G401.6 (cell line): ENCODE data around the gene IRAK1.
A peak's percentile ranks its signal among the peaks of the same experiment; 100 is the strongest.

Source experiments
- FAIRE-seq: peaks from 2 replicates; lab custom pipeline; 2012; peaks lifted over from hg19 to GRCh38; lab: Jason Lieb, UNC

The IRAK1 gene

DNA sequence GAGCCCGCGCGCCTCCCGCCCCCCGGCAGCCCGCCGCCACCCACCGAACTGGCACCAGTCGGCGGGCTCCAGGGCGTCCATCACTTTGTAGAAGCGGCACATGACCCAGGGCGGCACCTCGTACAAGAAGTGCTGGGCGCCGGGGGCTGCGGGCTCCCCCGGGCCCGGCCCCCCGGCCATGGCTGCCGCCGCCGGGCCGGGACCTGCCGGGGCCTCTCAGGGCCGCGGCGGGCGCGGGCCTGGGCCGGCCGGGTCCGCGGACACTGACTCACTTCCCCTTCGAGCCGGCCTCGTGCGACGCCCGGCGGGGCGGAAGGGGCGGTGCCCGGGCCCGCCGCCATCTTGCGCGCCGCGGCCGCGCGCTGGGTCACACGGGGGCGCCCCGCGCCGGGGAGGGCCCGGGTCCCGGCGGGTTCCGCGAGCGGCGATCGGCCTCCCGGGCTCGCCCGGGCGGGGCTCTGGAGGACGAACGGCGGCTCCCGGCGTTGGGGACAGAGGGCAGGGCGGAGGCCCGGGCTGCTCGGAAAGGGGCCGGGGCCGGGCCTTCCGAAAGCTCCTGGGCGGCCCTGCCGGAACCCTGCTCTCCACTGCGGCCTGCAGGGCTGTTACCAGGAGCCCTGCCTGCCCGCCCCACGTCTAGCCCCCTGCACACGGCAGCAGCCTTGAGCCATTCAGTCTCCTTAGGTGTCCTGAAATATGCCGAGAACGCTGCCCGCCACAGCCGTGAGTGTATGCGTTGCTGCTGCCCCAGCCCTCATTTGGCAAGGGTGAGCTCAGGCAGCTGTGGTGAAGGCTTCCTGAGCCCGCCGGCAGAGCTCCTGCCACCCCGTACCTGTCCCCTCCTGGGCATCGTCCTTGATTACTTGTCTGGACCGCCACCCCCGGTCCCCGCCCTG, at the start of gene IRAK1:
TSS of gene IRAK1 (minus strand) at position 270 of the 896 bp plus-strand sequence. CDS start at position 180, 90 bp downstream.
- FAIRE-seq = no peak

- no peak for FAIRE-seq
Observed at GRCh38 chrX:154068560-154068959, 48.9 kb upstream of the IRAK1 start.

- no peak for FAIRE-seq
Observed at GRCh38 chrX:154064637-154065435, 45.1 kb upstream of the IRAK1 start.

DNA sequence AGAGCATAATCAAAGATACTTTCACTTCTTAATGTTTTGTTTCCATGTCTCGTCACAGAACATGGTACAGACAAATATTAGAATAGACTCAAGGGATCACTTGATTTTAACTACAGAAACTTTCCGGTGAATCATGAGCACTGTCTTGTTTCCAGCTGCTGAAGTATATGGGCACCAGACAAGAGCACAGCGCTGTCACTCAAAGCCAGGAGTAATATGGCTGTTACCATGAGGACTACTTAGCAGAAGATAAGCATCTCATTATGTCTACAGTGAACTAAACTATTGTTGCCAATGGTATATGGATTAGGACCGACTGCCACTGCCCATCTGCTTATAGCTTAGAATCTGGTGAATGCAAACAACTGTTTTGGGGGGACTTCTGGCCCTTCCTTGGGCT, 43.5 kb upstream of the IRAK1 start:
- FAIRE-seq = no peak

DNA sequence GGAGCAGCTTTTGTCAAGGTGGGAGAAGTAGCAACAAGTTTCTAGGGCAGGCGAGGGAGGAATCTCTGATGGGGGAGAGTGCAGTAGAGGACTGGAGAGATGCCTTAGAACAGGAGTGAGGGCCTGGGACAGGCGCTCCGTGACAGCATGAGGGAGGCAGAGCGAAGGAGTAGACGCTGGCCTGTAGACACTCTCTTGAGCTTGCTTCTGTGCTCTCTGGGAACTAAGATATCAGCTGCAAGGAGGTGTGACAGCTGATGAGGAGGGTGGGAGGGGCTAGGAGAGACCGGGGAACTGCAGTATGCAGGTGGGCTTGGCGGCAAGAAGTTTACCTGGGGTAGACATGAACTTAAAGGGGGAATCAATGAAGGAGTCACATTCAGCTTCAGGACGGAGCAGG, 42.1 kb upstream of the IRAK1 start:
- FAIRE-seq = no peak

- FAIRE-seq = no peak
Observed at GRCh38 chrX:154059729-154060245, 40.1 kb upstream of the IRAK1 start.

- FAIRE-seq = no peak
Observed at GRCh38 chrX:154059231-154059630, 39.5 kb upstream of the IRAK1 start.

DNA sequence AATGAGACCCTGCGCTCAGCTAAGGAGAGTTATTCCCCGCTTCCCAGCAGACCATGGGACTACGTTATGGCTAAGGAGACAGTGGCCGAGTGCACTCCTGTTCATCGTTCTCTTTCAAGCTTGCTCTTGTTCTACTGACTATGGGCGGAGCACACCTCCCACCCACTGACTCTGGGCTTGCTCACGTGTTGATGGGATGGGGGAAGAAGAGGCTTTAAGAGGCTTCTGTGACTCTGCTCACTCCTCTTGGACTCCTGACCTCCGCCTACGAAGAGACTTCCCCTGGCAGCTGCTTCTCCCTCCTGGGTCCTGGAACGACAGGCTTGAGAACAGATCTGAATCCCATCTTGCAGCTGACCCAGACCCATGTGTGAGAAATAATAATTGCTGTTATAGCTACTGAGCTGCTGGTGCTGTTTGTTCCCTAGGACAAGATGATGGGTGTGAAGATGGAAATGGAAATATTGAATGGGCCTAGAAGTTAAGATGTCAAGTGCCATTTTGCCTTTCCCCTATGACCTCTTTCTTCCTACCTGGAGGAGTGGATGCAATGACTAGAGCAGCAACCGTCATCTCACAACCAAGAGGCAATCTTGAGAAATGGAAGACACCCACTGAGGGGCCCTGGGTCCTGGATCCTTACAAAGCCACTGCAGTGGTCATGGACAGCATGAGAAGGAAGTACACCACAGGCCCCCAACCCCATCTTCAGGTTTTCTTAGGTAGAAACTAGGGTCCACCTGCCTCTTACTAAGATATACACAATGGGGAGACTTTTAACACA, 38.7 kb upstream of the IRAK1 start:
- no peak for FAIRE-seq

DNA sequence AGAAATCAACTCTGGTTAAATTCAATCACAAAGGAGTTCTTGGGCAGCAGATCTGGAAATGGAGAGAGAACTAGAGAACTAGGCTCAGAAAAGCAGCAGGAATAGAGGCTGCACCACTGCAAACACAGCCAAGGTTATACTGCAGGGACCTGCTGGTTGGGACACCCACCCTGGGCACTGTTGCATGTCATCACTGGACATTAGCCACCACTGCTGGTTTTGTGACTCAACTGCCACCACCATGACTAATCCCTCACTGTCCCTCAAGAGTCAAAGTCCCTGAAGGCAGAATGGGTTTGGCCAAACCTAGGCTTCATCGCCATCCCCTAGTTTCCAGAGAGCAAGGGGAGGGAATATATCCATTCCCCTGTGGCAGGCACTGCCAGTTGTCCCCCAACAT, 38.1 kb upstream of the IRAK1 start:
- no peak for FAIRE-seq

- FAIRE-seq = no peak
Observed at GRCh38 chrX:154056770-154057241, 37.1 kb upstream of the IRAK1 start.

DNA sequence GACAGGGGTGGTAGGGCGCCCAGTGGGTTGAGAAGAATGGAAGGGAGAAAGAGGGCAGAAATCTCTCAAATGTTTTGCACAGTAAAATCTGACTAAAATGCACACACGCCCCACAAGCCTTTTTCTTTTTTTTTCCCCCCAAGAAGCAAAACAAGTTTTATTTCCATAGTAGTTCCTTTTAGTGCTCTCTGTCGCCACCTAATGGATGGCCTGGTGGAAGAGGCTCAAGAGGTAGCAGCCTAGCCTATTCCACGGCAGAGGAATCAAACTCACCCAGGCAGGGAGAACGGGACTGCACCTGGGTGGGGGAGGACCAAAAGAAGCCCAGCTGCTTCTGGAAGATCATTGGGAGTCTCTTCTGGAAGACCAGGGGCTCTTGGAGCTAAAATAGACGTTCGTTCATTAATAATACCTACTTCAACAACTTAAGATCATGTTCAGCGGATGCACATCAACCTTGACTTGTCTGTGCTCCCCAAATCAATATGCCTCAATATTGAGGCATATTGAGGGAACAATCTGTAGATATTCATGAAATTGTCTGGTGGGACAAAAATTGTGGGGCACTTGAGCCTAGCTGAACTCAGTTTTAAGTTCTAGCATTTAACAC, 31.6 kb upstream of the IRAK1 start:
- peak; percentile 71 for FAIRE-seq

DNA sequence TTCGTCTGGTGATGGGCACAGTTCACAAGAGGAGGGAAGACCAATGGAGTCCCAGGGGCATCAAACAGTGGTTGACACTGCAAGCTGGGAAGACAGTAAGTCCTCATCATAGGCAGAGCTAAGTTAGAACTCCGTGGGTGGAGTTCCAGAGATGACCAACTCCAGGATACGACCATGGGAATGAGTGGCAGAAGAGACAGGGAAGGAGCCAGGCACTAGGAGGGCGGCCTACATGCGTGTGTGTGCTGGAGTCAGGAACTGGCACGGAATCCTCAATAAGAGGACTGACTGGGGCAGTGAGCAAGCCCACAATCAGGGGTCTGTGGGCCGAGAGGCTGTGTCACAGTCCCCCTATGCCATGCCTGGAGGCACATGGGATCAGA, 30.4 kb upstream of the IRAK1 start:
- no peak for FAIRE-seq

DNA sequence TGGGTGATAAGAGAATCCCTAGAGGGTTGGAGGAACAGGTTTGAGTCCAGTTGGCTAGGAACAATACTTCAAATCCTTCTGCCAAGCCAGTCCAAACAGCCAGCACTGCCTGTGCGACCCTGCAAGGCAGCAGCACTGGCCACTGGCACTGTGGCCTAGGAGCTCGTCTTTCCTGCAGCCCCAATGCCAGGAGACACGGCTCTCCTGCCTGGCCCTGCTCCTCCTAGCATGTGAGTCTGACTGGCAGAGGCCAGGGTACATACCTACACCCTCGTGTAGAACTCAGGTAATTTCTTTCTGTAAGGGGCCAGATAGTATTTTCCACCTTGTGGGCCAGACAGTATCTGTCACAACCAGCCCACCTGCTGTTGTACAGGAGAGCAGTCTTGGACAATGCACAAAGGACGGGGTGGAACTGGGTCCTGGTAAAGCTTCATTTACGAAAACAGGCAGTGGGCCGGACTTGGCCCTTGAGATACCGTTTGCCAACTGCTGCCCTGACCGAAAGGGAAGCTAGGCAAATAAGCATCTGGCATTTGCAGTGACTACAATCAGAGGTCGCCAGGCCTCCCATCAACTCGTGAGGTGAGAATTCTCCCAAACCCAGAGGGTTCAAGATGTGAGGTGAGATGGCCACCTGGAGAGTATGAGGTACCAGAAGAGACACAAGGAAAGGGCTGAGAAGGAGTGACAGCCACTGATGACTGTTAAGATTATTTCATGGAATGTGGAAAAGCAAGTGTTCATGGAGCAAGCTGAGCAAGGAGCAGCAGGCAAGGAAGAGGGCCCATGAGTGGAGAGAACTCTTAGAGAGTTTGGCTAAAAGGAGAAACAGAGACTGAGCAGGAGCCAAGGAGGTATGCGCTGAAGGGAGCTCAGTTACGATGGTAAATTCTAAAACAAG, 29.8 kb upstream of the IRAK1 start:
- FAIRE-seq = no peak

- no peak for FAIRE-seq
Observed at GRCh38 chrX:154048398-154048797, 28.7 kb upstream of the IRAK1 start.

DNA sequence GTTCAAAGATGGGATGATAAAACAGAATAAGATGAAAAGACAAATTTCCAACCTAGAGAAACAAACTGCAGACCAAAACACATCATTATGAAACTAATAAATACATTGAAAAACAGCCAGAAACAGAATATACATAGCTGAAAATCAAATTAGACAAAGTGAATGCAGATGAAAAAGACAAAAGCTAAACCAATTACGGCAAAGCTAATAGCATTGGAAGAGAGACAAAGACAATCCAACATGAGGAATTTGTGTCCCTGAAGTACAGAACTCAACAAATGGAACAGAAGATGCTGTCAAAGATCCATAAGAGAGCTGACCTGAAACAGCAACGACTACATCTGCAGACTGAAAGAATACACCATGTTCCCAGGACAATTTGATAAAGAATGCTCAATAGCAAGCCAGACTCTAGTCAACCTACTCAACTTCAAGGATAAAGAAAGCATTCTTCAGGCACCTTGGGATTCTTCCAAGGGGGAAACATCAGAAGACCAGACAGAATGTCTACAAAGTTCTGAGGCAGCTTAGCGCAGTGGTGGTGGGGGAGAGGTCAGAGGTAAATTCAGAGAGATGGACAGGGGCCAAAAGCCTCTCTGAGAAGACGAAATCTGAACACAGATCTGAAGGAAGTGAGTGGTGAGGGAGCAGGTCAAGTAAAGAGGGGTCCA, 27.4 kb upstream of the IRAK1 start:
- FAIRE-seq = no peak

DNA sequence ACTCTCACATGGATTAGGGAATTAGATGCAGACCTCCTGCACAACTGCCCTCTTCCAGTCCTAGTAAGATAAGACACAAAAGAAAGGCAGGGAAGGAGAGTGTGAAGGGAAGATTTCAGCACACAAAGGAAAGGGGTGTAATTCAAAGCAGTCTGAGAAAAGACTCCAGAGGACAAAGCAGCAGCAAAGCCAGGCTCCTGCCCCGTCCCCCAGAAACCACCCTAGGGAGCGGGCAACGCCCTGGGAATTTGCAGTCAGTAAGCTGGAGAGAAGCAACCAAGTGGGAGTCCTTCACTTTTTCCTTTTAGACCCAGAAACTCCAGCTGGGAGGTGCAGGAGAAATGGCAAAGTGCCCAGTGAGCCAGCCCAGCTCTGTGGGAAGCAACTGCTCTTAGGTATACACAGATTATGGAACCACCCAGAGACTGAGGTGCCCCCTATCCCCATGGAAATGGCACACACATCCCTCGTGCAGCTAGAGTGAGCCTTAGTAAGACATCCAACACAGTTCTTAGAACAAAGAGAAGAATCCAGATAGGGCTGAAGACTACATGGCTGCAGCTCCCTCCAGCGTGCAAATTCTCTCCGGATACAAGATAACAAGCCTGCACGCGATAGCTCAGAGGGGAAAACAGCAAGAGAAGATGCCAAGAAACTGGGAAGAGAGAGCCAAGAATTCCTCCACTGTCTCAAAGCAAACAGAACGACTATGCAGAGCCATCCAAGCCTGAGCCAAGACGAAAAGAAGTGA, 26.5 kb upstream of the IRAK1 start:
- no peak for FAIRE-seq

- FAIRE-seq = no peak
Observed at GRCh38 chrX:154044091-154044490, 24.4 kb upstream of the IRAK1 start.

DNA sequence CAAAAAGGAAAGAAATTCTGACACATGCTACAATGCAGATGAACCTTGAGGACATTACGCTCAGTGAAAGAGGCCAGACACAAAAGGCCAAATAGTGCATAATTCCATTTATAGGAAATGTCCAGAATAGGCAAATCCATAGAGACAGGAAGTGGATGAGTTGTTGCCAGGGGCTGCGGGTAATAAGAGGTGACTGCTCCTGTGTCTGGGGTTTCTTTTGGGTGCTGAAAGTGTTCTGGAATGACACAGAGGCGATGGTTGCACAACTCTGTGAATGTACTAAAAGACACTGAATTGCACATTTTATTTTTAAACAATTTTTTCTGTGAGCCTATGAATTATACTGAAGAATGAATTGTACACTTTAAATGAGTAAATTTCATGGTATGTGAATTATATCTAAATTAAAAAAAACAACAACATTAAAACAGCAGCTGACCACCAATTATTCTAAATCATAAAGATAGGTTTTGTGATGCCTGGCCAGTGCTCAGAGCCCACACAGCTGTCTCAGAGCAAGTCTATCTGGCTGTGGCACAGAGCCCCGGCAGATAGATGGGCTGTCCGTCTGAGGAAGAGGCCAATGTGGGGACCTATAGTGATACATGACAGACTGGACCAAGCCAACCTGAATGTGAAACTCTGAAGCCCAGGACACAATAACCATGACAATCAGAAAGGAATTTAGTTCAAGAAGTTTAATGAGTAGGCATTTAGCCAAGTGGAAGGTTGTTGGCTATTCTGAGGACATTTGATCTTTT, 23.5 kb upstream of the IRAK1 start:
- no peak for FAIRE-seq

- FAIRE-seq = no peak
Observed at GRCh38 chrX:154040863-154041262, 21.2 kb upstream of the IRAK1 start.
